Measurements from ENCODE around the gene TMEM243.

TMEM243 gene

DNA sequence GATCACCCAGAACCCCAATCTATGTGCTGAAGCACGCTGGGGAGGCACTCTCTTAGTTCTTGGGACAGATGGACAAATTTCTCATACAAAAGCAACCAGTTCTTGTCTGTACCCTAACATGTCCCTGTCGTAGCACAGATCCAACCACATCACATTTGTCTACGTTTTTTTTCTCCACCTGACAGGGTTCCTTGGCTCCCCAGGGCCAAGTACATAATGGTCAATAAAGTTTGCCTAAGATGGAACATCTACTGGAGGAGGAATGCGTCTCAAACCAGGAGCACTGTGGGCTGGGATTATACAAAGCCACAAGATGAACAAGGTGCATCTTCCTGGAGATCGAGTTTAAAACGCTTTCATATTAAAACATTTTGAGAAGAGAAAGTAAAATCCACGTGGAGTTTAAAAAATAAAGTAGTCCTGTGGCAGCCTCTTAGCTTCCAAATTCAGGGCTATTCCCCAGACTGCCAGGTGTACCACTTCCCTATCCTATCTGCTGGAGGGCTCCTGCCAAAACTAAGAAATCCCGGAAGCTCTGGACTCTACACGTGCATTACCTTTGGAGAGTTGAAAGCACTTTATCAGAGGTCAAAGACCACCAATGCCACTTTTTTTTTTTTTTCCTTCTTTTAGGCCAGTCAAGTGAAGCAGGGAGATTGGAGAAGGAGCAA is 1.4 kb downstream of the TMEM243 start:
- no peak for TF ChIP-seq CTCF (IDR thresholded peaks at IDR 0.05; ENCODE audit: insufficient read depth, missing control alignments)
- no peak for FAIRE-seq
- no peak for DNase-seq (ENCODE audit: insufficient read length, low spot score)

DNA sequence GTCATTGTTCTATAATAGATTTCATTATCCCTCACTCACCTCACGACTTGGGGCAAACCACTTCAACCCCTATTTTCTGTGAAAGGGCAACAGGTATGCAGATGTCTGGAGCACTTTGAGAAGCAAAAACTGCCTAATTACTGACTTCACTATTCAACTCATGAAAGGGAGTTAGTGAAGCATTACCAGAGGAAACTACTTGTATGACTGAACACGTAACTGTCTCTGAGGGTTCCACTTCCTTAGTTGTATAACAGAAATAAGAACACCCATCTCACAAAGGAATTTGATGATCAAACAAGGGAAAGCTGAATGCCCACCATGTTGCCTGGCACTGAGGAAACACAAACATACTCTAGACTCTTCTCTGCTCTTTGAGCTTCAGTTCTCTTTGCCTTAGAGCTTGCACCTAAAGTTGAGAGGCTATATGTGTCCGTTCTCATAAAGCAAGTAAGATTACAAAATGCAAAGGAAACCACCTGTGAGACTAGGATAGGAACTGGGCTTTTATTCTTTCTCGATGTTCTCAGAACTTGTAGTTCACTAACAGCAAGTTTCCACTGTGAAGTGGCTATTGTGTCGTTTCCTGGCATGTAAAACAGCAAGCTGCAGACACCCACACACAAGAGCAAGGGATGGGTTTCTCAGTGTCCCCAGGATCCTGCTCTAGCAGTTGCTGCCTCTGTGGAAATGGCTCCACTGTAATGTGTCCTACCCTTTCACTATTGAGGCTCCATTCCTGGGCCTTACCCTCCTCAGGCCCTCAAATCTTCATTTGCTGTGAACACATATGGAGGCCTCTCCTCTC is 2.6 kb downstream of the TMEM243 start:
- no peak for TF ChIP-seq CTCF (IDR thresholded peaks at IDR 0.05; ENCODE audit: insufficient read depth, missing control alignments)
- DNase-seq (ENCODE audit: insufficient read length, low spot score), result no peak

GRCh38 chr7:87215046-87215445 is 4.5 kb downstream of the TMEM243 start:
- no peak for FAIRE-seq

More for the DNA sequence above, 2.6 kb downstream of the TMEM243 start:
- no peak for FAIRE-seq

DNA sequence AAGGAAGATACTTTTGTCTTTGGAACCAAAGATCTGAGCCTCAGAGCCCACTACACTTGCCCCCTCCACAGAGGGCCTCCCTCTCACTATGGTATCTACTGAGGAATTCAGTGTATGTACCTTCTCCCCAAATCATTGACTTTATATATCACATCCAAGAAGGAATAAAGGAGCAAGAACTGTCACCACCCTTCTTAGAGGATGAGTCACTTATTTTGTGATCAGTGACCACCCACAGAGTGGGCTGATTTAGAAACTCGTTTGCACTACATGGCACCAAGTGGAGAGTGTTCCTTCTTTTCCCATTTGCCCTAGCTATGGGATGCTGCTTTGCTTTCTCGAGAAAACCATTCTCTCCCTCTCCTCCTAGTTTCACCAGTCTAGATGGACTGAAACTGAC is 5.7 kb downstream of the TMEM243 start:
- TF ChIP-seq CTCF (IDR thresholded peaks at IDR 0.05; ENCODE audit: insufficient read depth, missing control alignments), result no peak
- DNase-seq (ENCODE audit: insufficient read length, low spot score), result no peak
- no peak for FAIRE-seq

More at GRCh38 chr7:87215046-87215445, 4.5 kb downstream of the TMEM243 start:
- no peak for TF ChIP-seq CTCF (IDR thresholded peaks at IDR 0.05; ENCODE audit: insufficient read depth, missing control alignments)
- no peak for DNase-seq (ENCODE audit: insufficient read length, low spot score)

GRCh38 chr7:87213252-87213651 is 6.3 kb downstream of the TMEM243 start:
- TF ChIP-seq CTCF (IDR thresholded peaks at IDR 0.05; ENCODE audit: insufficient read depth, missing control alignments), result no peak
- DNase-seq (ENCODE audit: insufficient read length, low spot score), result no peak
- FAIRE-seq, result no peak

- FAIRE-seq, result no peak
- no peak for DNase-seq (ENCODE audit: insufficient read length, low spot score)
- TF ChIP-seq CTCF (IDR thresholded peaks at IDR 0.05; ENCODE audit: insufficient read depth, missing control alignments), result no peak
Measured at GRCh38 chr7:87212498-87212897, 7.0 kb downstream of the TMEM243 start.

DNA sequence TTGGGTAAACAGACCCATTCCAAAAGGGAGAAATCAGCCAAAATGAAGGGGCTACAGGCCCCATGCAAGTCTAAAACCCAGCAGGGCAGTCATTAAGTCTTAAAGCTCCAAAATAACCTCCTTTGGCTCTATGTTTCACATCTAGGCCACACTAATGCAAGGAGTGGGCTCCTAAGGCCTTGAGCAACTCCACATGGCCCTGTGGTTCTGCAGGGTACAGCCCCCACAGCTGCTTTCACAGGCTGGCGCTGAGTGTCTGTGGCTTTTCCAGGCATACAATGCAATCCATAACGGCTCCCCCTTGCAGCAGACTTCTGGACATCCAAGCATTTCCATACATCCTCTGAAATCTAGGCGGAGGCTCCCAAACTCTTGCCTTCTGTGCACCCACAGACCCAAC is 9.0 kb downstream of the TMEM243 start:
- no peak for TF ChIP-seq CTCF (IDR thresholded peaks at IDR 0.05; ENCODE audit: insufficient read depth, missing control alignments)
- no peak for FAIRE-seq
- no peak for DNase-seq (ENCODE audit: insufficient read length, low spot score)
